GM18507 (cell line): ENCODE results near the gene PPP1R14D.

Experiments
- DNase-seq: peaks from one replicate; pipeline ENCODE4 v3.0.0; 2011; ENCODE audit warnings: low read depth; ENCODE audit not compliant: insufficient read length; ENCODE audit errors: extremely low spot score
- FAIRE-seq: peaks from 2 replicates; lab custom pipeline; 2011; peaks lifted over from hg19 to GRCh38; lab: Jason Lieb, UNC

PPP1R14D gene

DNA sequence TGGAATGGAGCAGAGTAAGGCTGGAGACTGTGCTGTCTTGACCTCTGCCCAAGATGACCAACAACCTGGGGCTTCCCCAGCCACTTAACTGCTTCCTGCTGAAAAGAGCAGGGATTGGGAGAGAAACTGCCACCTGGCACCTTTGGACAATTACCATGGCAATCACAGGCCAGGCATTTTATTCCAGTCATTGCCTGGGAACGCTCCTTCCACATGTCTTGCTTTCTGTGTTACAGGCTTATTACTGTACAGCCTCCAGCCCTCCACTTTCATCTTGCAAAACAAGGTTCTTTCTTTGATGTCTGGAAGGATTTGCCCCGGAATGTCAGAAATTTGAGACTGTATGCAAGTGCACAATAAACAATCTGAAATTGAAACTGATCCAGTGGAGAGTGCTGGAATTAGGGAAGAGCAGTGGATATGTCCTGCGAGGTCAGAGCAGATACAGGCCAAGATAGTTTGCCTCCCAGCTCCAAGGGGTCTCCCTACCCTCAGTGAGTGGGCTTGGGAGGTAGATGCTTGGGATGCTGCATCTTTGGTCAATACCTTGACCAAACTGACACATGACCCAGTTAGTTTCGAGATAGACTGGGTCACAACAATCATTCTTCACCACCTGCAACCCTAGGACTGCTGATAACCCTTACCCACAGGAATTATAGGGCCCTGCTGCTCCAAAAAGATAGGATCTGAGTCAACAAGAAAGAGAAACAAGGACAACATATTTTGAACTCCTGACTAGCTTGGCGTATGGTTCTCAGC is 2.7 kb downstream of the PPP1R14D start:
- FAIRE-seq (no peak), DNase-seq (no peak)

DNA sequence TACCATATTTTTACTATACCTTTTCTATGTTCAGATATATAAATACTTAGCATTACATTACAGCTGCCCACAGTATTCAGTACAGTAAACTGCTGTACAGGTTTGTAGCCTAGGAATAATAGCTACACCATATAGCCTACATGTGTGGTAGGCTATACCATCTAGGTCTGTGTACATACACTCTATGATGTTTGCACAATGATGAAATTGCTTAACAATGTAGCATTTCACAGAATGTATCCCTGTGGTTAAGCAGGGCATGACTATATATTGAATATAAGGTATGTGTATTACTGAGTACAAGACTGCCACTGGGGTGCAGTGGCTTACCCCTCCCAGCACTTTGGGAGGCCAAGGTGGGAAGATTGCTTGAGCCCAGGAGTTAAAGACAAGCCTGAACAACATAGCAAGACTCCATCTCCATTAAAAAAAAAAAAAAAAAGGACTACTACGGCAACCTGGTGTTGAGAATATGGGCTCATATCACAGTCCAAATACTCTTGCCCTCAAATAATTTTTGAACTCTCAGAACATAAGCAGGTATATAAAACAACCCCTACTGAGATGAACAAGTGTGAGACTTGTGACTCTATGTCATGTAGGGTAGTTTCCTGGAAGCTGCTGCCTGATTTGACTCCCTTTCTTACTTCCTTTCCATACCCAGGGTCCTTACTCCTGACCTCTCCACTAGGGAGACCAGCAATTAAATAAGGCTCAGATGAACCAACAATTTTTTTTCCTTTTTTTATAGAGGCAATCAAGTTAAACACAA is 4.8 kb downstream of the PPP1R14D start:
- DNase-seq (no peak), FAIRE-seq (no peak)

DNA sequence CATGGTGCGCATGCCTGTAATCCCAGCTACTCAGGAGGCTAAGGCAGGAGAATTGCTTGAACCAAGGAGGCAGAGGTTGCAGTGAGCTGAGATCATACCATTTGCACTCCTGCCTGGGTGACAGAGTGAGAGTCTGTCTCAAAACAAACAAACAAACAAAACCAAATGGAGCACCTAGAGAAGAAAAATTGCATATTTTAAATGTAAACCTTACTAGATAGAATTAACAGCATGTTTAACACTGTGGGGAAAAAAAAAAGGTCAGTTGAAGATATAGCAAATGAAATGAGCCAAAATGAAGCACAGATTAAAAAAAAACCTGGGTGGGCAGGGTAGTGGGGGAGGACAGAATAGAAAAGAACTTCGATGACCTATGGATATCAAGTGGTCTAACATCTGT is 7.3 kb downstream of the PPP1R14D start:
- no peak for DNase-seq
- FAIRE-seq: no peak

DNA sequence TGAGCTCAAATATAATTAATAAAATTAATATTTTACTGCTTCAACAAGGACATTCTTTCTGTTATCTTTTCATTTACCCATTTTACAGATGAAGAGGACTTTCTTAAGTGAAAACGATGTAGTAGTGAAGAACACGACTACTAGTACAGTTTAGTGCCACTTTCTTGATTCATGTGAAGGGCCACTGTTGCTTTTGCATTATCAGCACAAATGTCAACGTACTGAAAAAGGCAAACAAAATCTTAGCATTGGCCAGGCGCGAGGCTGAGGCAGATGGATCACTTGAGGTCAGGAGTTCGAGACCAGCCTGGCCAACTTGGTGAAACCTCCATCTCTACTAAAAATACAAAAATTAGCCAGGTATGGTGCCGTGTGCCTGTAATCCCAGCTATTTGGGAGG is 9.5 kb downstream of the PPP1R14D start:
- DNase-seq (no peak), FAIRE-seq (no peak)

DNA sequence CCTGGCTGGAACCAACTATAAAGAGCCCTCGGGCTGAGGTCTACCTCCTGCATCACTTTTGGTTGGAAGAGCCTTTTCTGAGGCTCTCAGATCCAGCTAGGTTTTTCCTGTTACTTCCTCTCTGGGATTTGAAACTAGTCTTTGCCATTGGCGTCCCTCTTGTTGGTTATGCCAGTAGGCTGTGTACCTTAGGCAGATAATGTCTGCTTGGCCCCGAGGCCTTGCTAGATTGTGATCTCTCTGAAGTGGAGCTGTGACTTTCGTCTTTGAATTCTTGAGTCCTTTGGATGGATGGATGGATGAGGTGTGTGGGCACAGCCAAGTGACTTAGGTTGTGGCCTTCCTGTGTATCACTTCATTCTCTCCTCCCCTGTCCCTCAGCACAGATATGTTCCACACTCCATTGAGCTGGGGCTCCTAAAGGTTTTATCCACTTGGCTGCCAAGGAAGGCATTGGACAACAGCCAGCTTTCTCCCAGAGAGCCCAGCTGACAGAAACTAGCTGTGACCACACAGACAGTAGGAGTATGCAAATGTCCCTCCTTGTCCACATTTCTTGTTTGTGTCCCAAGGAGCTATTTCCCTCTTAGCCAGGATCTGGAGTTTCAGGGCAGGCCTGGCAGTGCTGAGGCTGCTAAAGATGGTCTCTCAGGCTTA is 13.3 kb downstream of the PPP1R14D start:
- DNase-seq: no peak
- FAIRE-seq: no peak

DNA sequence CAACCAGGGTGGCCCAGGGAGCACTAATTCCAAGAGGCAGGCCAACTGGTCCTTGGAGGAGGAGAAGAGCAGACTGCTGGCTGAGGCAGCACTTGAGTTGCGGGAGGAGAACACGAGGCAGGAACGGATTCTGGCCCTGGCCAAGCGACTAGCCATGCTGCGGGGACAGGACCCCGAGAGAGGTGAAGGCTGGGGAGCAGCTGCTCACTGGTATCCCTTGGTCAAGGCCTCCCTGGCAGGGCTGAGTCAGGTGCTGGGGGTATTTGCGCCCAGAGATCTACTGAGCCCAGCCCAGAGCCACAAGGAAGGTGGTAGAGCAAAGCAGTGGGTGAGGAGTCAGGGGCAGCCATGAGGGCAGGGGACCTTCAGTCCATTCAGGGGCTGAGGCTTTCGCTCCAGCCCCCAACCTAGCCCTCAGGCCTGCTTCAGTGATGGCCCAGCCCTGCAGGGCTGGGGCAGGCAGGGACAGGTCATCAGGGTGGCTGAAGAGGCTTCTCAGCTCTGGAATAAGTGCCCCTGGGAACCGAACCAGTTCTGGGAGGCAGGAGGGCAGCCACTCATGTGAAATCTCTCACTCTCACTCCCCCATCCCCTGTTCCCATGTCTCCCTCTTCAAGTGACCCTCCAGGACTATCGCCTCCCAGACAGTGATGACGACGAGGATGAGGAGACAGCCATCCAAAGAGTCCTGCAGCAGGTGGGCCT is 15.6 kb downstream of the PPP1R14D start:
- FAIRE-seq: no peak
- DNase-seq: no peak

DNA sequence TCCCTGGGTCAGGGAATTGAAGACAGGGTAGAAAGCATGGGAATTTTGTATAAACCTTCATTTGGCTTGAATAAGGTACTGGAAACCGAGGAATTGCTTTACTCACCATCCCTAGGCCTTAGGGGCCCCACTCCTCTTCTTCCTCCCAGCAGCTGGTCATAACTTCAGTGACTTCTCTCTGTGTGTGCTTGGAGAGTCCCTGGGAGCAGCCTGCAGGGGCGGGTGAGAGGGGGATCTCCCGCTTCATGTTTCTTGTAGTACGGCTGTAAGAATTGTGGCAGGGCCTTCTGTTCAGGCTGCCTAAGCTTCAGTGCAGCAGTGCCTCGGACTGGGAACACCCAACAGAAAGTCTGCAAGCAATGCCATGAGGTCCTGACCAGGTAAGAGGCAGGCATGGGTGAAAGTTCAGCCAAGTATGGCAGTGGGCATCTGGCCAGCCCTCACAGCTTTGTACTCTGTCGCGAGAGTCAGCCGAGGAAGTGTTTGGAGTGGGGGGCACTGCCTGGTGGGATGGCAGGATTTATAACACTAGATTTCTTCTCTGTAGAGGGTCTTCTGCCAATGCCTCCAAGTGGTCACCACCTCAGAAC is 19.6 kb downstream of the PPP1R14D start:
- FAIRE-seq: no peak
- DNase-seq: no peak

DNA sequence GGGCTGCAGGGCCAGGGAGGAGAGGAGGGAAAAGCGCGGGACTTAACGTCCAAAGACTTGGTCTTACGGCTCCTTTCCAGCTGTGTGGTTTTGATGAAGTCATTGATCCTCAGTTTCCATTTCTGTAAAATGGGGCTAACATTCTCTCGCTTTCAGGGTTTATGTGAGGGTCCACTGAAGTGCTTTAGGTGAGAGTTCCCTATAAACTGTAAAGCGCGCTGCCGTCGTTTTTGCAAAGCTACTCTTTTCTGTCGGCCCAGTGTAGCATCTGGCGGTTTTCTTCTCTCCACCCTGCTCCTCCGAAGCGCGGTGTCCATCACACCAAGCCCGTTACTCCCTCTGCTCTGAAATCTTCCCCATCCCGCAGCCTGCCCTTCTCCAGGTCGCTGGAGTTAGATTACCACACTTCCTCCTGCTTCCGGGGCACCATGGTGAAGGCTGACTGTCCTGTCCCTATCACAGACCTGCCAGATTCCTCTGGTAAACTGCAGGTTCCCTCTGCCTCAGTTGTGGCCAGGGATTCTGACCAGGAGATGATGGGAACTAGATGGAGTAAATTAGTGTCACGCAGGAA is 20.5 kb downstream of the PPP1R14D start:
- DNase-seq: no peak
- no peak for FAIRE-seq

DNA sequence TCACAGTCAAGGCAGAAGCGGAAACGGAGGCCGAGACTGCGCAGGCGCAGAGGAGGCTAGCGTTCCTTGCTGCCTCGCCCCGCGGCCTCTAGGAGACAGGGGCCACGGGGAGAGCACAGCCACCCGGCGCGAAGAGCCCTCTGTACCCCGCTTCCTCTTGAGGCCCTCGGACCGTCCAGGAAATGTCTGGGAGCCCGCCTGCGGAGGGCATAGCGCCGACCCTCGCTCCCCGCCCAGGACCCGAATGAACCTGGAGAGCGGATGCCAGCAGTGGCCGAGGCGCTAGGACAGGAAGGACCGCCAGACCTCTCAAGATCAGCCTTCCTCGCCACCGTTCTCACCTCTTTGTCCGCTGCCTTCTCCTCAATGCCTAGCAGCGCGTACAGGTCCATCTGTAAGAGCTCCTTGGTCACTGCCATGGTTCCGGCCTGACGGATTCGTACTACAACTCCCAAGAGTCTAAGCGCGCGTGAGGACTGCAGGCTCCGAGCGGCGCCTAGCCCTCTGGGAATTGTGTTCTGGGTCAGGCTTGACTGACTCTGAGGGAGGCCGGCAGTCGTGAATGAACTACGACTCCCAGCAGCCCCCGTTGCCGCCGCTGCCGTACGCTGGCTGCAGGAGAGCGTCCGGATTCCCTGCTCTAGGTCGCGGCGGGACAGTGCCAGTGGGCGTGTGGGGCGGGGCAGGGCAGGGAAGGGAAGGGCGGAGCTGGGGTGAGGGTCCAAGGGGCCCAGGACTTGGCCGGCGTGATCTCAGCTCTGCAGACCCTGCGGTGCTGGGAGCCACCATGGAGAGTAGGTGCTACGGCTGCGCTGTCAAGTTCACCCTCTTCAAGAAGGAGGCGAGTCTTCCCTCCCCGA is 21.2 kb downstream of the PPP1R14D start, which contains the start of the genes DNAJC17 and ZFYVE19:
Gene DNAJC17, minus strand, starts transcription at position 446 of the 860 bp plus-strand sequence. Its CDS starts 27 bp downstream, at position 419.
Gene ZFYVE19, plus strand, starts transcription at position 62 of the 860 bp plus-strand sequence. Its CDS starts 501 bp downstream, at position 563.
- DNase-seq (peak; percentile 78), FAIRE-seq (peak; percentile 98)

DNA sequence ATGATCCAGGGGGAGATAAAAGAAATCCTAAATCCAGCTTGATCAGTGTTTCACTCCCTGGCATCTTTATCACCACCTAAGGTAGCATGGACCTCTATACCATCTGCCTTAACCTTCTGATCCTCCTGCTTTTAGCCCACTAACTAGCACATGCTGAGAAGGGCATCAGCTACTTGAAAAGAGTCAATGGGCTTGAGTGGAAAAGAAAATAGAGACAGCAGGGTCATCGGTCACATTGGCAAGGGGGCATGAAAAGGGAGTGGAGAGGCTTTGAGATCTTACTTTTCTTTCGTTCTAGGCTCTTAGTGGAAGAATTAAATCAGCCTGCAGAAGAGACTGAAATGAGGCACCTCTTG is 21.9 kb downstream of the PPP1R14D start:
- no peak for FAIRE-seq
- DNase-seq: no peak

DNA sequence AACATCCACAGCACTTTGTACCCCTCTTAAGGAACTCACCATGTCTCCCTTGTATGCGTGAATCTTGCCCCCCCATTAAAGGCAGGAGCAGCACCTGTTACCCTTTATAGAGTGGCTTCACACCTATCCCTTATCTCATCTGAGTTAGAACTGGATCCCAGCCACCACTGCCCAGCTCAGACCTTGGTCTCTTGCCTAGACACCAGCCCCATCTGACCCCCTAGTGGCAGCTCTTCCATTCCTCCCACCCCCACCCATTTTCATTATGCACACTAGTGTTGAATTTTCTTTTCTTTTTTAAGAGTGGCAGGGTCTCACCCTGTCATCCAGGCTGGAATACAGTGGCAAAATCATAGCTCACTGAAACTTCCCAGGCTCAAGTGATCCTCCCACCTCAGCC is 24.8 kb downstream of the PPP1R14D start:
- no peak for FAIRE-seq
- DNase-seq: no peak

DNA sequence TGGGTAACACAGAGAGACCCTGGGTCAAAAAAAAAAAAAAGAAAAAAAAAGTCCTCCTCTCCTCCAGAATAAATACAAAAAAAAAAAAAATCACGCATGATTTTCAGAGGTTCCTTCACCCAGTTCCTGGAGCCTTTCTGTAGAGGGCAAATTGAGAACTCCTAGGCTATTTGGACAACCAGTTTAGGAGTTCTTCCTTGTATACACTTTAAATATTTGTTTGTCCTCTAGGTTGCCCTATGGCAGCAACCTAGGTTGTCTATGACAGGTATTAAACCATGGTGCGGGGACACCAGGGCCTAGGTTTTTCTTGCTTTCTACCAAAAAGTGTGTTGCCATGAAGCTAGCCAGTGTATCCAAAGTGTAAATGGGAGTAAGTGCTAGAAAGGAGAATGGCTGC is 25.4 kb downstream of the PPP1R14D start:
- DNase-seq (no peak), FAIRE-seq (no peak)

DNA sequence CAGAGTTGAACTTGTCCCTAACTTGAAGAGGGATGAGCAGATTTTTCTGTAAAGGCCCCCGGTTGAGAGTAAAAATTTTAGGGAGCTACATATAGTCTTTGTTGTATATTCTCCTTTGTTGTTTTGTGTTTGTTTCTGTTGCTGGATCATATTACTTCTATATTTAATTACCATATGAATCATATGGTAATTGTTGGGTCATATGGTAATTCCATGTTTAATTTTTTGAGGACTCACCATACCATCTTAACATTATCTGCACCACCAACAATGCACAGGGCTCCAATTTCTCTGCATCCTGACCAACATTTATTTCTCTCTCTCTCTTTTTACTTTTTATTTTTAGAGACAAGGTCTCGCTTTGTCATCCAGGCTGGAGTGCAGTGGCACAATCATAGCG is 29.0 kb downstream of the PPP1R14D start:
- no peak for DNase-seq
- FAIRE-seq: no peak

DNA sequence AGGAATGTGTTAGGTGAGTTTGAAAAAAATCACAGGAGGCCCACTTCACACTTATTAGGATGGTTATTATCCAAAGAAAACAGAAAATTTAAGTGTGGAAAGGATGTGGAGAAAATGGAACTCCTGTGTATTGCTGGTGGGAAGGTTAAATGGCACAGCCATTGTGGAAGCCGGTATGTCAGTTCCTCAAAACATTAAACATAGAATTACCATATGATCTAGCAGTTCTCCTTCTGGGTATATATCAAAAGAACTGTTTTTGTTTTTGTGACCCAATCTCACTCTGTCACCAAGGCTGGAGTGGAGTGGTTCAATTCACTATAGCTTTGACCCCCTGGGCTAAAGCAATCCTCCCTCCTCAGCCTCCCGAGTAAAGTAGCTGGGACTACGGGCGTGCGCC is 32.0 kb downstream of the PPP1R14D start:
- FAIRE-seq: no peak
- no peak for DNase-seq

DNA sequence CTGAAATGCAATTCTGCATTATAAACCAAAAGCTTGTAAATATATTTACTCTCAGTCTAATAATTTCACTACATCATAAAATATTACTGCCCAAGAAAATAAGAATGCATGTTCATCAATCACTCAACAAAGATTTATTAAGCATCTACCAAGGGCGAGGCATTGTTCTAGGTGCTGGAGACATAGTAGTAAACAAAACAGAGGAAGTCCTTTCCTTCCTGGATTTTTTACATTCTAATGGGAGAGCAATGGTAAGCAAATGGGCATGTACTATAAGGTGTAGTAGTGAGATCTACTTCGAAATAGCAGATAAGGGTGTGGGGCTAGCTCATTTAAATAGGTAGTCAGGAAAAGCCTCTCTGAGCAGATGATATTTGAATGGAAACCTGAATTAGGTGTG is 32.5 kb downstream of the PPP1R14D start:
- FAIRE-seq: no peak
- DNase-seq: no peak

DNA sequence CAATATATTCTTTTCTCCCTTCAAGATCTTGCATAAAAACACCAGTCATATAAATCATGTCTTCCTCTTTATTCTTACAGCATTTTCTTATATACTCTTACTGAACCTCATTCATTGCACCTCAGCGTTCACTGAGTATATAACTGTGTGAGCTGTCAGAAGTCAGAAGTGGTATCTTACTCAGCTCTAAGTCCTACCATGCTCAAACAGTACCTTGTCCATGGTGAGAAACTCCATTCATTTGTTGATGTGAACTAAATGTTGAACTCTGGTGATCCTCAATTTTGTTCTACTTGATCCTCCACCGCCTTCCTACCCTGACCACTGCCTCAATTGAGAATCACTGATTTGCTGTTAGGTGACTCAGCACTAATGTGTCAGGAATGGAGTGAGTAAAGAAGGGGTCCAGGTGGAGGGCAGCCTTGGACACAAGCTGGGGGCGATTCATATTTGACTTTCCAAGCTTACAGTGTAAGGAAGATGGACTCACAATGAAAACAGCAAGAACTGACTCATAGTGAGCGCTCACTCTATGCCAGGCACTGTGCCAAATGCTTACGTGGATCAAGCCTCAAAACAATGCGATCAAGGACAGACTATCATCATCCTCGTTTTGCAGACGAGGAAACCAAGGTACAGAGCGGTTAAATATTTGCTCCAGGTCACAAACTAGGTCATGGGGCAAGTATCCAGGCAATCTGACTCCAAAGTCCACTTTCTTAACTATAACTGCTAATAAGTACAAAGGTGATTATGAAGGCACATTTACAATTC is 35.1 kb downstream of the PPP1R14D start:
- FAIRE-seq (no peak), DNase-seq (no peak)

DNA sequence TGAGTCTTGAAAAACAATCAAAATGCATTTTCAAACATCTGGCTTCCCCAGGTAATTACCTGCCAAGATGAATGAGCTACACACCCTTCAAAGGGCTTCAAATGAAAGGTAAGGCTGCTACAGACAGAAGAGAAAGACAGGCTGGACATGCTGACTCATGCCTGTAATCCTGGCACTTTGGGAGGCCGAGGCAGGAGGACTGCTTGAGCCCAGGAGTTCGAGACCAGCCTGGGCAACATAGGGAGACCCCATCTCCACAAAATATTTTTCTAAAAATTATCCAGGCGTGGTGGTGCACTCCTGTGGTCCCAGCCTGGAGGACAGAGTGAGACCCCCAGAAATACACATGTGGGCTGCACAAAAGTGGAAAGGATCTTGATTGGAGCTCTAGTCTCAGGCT is 36.1 kb downstream of the PPP1R14D start:
- DNase-seq: no peak
- no peak for FAIRE-seq

DNA sequence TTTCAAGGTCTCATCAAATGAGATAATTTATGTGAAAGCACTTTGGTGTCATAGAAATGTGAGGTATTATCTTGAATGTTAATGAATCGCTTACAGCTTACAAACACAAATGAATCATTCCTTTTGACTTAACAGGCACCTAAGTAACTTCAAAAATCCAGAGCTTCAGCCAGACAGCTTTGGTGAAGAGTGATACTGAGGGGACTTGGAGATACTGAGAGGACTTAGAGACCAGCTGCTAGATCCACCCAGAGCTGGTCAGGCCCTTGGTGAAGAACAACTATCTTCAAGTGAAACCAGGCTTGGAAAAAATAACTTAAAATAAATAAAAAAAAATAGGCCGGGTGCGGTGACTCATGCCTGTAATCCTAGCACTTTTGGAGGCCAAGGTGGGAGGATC is 37.8 kb downstream of the PPP1R14D start:
- FAIRE-seq (no peak), DNase-seq (no peak)
